ENCODE data around the gene NFIA.

Gene NFIA

GRCh38 chr1:61191433-61191720, 109.0 kb downstream of the NFIA start:
- Histone ChIP-seq H3K4me3 (peak overlapping the region; percentile 4), H3K27ac (peak overlapping the region; percentile 50 to 70)
- no peak for DNase-seq (ENCODE audit: low spot score)
- TF ChIP-seq CTCF (IDR thresholded peaks at IDR 0.05): no peak

GRCh38 chr1:61192663-61193330, 110.4 kb downstream of the NFIA start:
- Histone ChIP-seq H3K27ac (peak overlapping the region; percentile 54 to 70), H3K4me3 (no peak overlapping the region)
- DNase-seq (ENCODE audit: low spot score): no peak
- no peak for TF ChIP-seq CTCF (IDR thresholded peaks at IDR 0.05)

GRCh38 chr1:61193808-61194207, 111.4 kb downstream of the NFIA start:
- TF ChIP-seq CTCF (IDR thresholded peaks at IDR 0.05): no peak
- H3K4me3 ChIP-seq: no peak overlapping the region
- H3K27ac ChIP-seq: peak overlapping the region; percentile 54 to 67
- DNase-seq (ENCODE audit: low spot score): no peak

GRCh38 chr1:61198554-61198953, 116.2 kb downstream of the NFIA start:
- H3K4me3 ChIP-seq: no peak overlapping the region
- TF ChIP-seq CTCF (IDR thresholded peaks at IDR 0.05): no peak
- H3K27ac ChIP-seq: no peak overlapping the region
- no peak for DNase-seq (ENCODE audit: low spot score)

GRCh38 chr1:61201035-61201434, 118.7 kb downstream of the NFIA start:
- no peak for DNase-seq (ENCODE audit: low spot score)
- no peak overlapping the region for H3K4me3 ChIP-seq

GRCh38 chr1:61202854-61203598, 120.7 kb downstream of the NFIA start:
- no peak for DNase-seq (ENCODE audit: low spot score)
- no peak for TF ChIP-seq CTCF (IDR thresholded peaks at IDR 0.05)
- Histone ChIP-seq H3K27ac (no peak overlapping the region), H3K4me3 (no peak overlapping the region)

More at GRCh38 chr1:61201035-61201434, 118.7 kb downstream of the NFIA start:
- H3K27ac ChIP-seq: no peak overlapping the region
- no peak for TF ChIP-seq CTCF (IDR thresholded peaks at IDR 0.05)

- H3K4me3 ChIP-seq: no peak overlapping the region
- DNase-seq (ENCODE audit: low spot score): no peak
- TF ChIP-seq CTCF (IDR thresholded peaks at IDR 0.05): no peak
- H3K27ac ChIP-seq: no peak overlapping the region
Measured at GRCh38 chr1:61204528-61204927, 122.2 kb downstream of the NFIA start.

Measured in coronary artery (tissue), 2 donors.